Measurements from ENCODE around the gene CDKAL1. TPM values are rescaled to one million over a fixed set of nuclear protein-coding genes. Genes with fewer than 3 reads are reported as not detected.
A peak's percentile ranks its signal among the peaks of the same experiment; 100 is the strongest.

The CDKAL1 gene
- total and polyA plus RNA-seq, 2 of the 13 experiments (the other 11 are each of a cell fraction or from before 2014, with no cell fraction given), result 9.5 to 27.7 TPM

GRCh38 chr6:20534295-20535262 lies at the start of gene CDKAL1 (continued):
- 0 out of 2 replicates have a peak, but pooled peaks have one; percentile 25 for TF ChIP-seq PAXIP1 (CRISPR knock-in tag; conservative IDR thresholded peaks at IDR 0.05)
- TF ChIP-seq AFF4 (CRISPR knock-in tag; IDR thresholded peaks at IDR 0.05), result no peak
- peak; percentile 36 for TF ChIP-seq TBL1XR1 (IDR thresholded peaks at IDR 0.05; ENCODE audit: borderline replicate concordance, low read length, partially characterized antibody)
- TF ChIP-seq TEAD2 (CRISPR knock-in tag; IDR thresholded peaks at IDR 0.05), result no peak
- TF ChIP-seq ZNF792 (CRISPR knock-in tag; IDR thresholded peaks at IDR 0.05), result peak; percentile 83
- no peak for TF ChIP-seq MAZ (IDR thresholded peaks at IDR 0.05; ENCODE audit: borderline replicate concordance, low read depth, low read length)
- TF ChIP-seq MAZ (CRISPR knock-in tag; IDR thresholded peaks at IDR 0.05; ENCODE audit: low read depth), result peak; percentile 85
- peak; percentile 58; the same call in 1 of the 2 replicates for TF ChIP-seq ZZZ3 (CRISPR knock-in tag; IDR thresholded peaks at IDR 0.05; ENCODE audit: borderline replicate concordance)
- TF ChIP-seq DRAP1 (CRISPR knock-in tag; IDR thresholded peaks at IDR 0.05), result peak; percentile 86
- TF ChIP-seq ZNF557 (CRISPR knock-in tag; IDR thresholded peaks at IDR 0.05), result 0 out of 2 replicates have a peak, but pooled peaks have one; percentile 52
- no peak for TF ChIP-seq ATF6 (CRISPR knock-in tag; conservative IDR thresholded peaks at IDR 0.05)
- TF ChIP-seq CREM (IDR thresholded peaks at IDR 0.05), result peak; percentile 81
- TF ChIP-seq CREM (CRISPR knock-in tag; IDR thresholded peaks at IDR 0.05), result no peak
- TF ChIP-seq SPEN (CRISPR knock-in tag; IDR thresholded peaks at IDR 0.05; ENCODE audit: low read depth), result peak; percentile 75; the same call in 1 of the 2 replicates
- TF ChIP-seq SUZ12 (IDR thresholded peaks at IDR 0.05; ENCODE audit: low read depth, low read length), result no peak
- peak; percentile 87; the same call in 1 of the 2 replicates for TF ChIP-seq ZSCAN31 (CRISPR knock-in tag; IDR thresholded peaks at IDR 0.05; ENCODE audit: low read depth)
- TF ChIP-seq SIX1 (CRISPR knock-in tag; IDR thresholded peaks at IDR 0.05; ENCODE audit: borderline replicate concordance), result peak; percentile 96
- TF ChIP-seq ZNF563 (CRISPR knock-in tag; IDR thresholded peaks at IDR 0.05), result peak; percentile 46; the same call in 1 of the 2 replicates
- TF ChIP-seq IRF2 (CRISPR knock-in tag; IDR thresholded peaks at IDR 0.05), result peak; percentile 84; the same call in 1 of the 2 replicates
